HCT116 (cell line): ENCODE results near the gene MFGE8. TPM values are rescaled to one million over a fixed set of nuclear protein-coding genes. Genes with fewer than 3 reads are reported as not detected.

Experiments used
- ATAC-seq: fragments of 200-7000 bp; cut with Tn5 transposase; 2 replicates; pipeline ENCODE4 v1.9.1; 2020; ENCODE audit warnings: mild to moderate bottlenecking, moderate library complexity
- BruUV-seq: library from RNA; stranded (reverse); fragments of 400-500 nt; replicated peaks from 2 replicates; lab custom pipeline; 2021; lab: Mats Ljungman, UMichigan
- CTCF ChIA-PET: fragments of 300-600 bp; sonication (Branson Sonifier 250); formaldehyde crosslinking; loops from one replicate; lab custom pipeline; 2021; ENCODE audit warnings: antibody characterized with exemption; lab: Charles Lee
- POLR2A ChIA-PET: fragments of 300-600, 350-600 bp; sonication (Branson Sonifier 250); formaldehyde crosslinking; loops from one replicate; lab custom pipeline; 2021; ENCODE audit warnings: antibody characterized with exemption; lab: Charles Lee
- RAD21 ChIA-PET, 2 experiments: fragments of 300-600 bp; sonication (Branson Sonifier 250); formaldehyde crosslinking; loops; one replicate each; lab custom pipeline; 2023; ENCODE audit warnings: low total read pairs in 2 of 2; ENCODE audit not compliant: uncharacterized antibody in 2 of 2, unreplicated experiment in 2 of 2, low non-redundant PET in 1 of 2; lab: Charles Lee
- DNase-seq: peaks from one replicate; pipeline ENCODE4 v3.0.0-alpha.2; 2010; ENCODE audit warnings: low read depth, low spot score
- H2AFZ ChIP-seq: fragments of 200-600 bp; shearing (Covaris generic), sonication (generic); 2 replicates; pipeline ENCODE4 v1.6.1; 2017; ENCODE audit warnings: low read depth, mixed run types, mixed read lengths, antibody characterized with exemption, low read length; ENCODE audit not compliant: poor library complexity, severe bottlenecking
- H3K27ac ChIP-seq: 2 replicates; pipeline ENCODE4 v1.5.1; 2012; ENCODE audit warnings: low read depth, low read length
- H3K27me3 ChIP-seq: fragments of 200-600 bp; sonication (generic); 2 replicates; pipeline ENCODE4 v1.6.1; 2016; ENCODE audit warnings: mixed run types, low read length, mixed read lengths; ENCODE audit not compliant: insufficient read depth
- H3K36me3 ChIP-seq, 2 experiments: fragments of 200-500 bp in 1 of 2; fragments of 200-600 bp in 1 of 2; sonication (Bioruptor generic) in 1 of 2; sonication (generic) in 1 of 2; 2 replicates each; pipeline versions ENCODE4 v1.5.1 to v1.6.1; 2014 to 2016; ENCODE audit warnings: low read length in 2 of 2, inconsistent platforms in 1 of 2, mixed read lengths in 1 of 2, mixed run types in 1 of 2; ENCODE audit not compliant: insufficient read depth in 2 of 2, control insufficient read depth in 1 of 2
- H3K4me1 ChIP-seq, 2 experiments: fragments of 200-600 bp in 1 of 2; sonication (generic) in 1 of 2; 2 replicates each; pipeline versions ENCODE4 v1.5.1 to v1.6.1; 2012 to 2017; ENCODE audit warnings: low read length in 2 of 2, inconsistent platforms in 1 of 2, mild to moderate bottlenecking in 1 of 2, mixed read lengths in 1 of 2, mixed run types in 1 of 2, moderate library complexity in 1 of 2; ENCODE audit not compliant: insufficient read depth in 2 of 2, control insufficient read depth in 1 of 2
- H3K4me2 ChIP-seq: fragments of 200-600 bp; sonication (generic); 2 replicates; pipeline ENCODE4 v1.6.1; 2017; ENCODE audit warnings: mixed run types, low read length, mixed read lengths
- H3K4me3 ChIP-seq, 2 experiments: fragments of 200-600 bp in 1 of 2; sonication (generic) in 1 of 2; replicated peaks in 1 of 2; 2 replicates each; pipeline ENCODE4 v1.5.1; 2011 to 2016; ENCODE audit warnings: low read length in 2 of 2, control low read depth in 1 of 2, low read depth in 1 of 2, mild to moderate bottlenecking in 1 of 2, mixed read lengths in 1 of 2, mixed run types in 1 of 2
- H3K79me2 ChIP-seq: fragments of 200-600 bp; sonication (generic); 2 replicates; pipeline ENCODE4 v1.6.1; 2017; ENCODE audit warnings: mild to moderate bottlenecking, mixed run types, low read length, moderate library complexity, mixed read lengths; ENCODE audit not compliant: insufficient read depth
- H3K9ac ChIP-seq: fragments of 200-600 bp; sonication (generic); 2 replicates; pipeline ENCODE4 v1.6.1; 2016; ENCODE audit warnings: low read length, mixed read lengths
- H3K9me2 ChIP-seq: fragments of 200-600 bp; sonication (generic), shearing (Covaris generic); 2 replicates; pipeline ENCODE4 v1.6.1; 2017; ENCODE audit warnings: mixed run types, mild to moderate bottlenecking, moderate library complexity; ENCODE audit not compliant: insufficient read depth
- H3K9me3 ChIP-seq, 2 experiments: fragments of 200-500 bp in 1 of 2; fragments of 200-600 bp in 1 of 2; sonication (Bioruptor generic) in 1 of 2; sonication (generic) in 1 of 2; 2 replicates each; pipeline ENCODE4 v1.6.1; 2014 to 2017; ENCODE audit warnings: low read length in 2 of 2, mixed read lengths in 2 of 2, inconsistent platforms in 1 of 2, low read depth in 1 of 2, mild to moderate bottlenecking in 1 of 2, mixed run types in 1 of 2, moderate library complexity in 1 of 2; ENCODE audit not compliant: control insufficient read depth in 1 of 2, insufficient read depth in 1 of 2
- H4K20me1 ChIP-seq: fragments of 200-600 bp; sonication (generic), shearing (Covaris generic); 2 replicates; pipeline ENCODE4 v1.6.1; 2017; ENCODE audit warnings: mixed run types, mild to moderate bottlenecking, moderate library complexity; ENCODE audit not compliant: insufficient read depth
- CTCF ChIP-seq, 3 experiments: fragments of 200-600 bp in 1 of 3; sonication (generic) in 1 of 3; IDR thresholded peaks in 2 of 3; conservative IDR thresholded peaks in 1 of 3; 2 replicates each; pipeline ENCODE4 v1.5.1; 2012 to 2017; ENCODE audit warnings: low read depth in 2 of 3, low read length in 2 of 3, antibody characterized with exemption in 1 of 3, borderline replicate concordance in 1 of 3, control low read depth in 1 of 3, mild to moderate bottlenecking in 1 of 3, mixed read lengths in 1 of 3, mixed run types in 1 of 3, moderate library complexity in 1 of 3; ENCODE audit not compliant: insufficient read depth in 1 of 3
- EGR1 ChIP-seq: IDR thresholded peaks from 2 replicates; pipeline ENCODE4 v1.6.1; 2012; ENCODE audit warnings: low read depth
- ELF1 ChIP-seq: IDR thresholded peaks from 2 replicates; pipeline ENCODE4 v1.6.1; 2012; ENCODE audit warnings: low read depth, borderline replicate concordance
- JUND ChIP-seq: IDR thresholded peaks from 2 replicates; pipeline ENCODE4 v1.6.1; 2012
- RAD21 ChIP-seq: IDR thresholded peaks from 2 replicates; pipeline ENCODE4 v1.6.1; 2012; ENCODE audit warnings: low read depth, mild to moderate bottlenecking
- REST ChIP-seq: IDR thresholded peaks from 2 replicates; pipeline ENCODE4 v1.6.1; 2012; ENCODE audit warnings: low read depth
- SIN3A ChIP-seq: IDR thresholded peaks from 2 replicates; pipeline ENCODE4 v1.6.1; 2012; ENCODE audit warnings: low read depth
- SP1 ChIP-seq: IDR thresholded peaks from 2 replicates; pipeline ENCODE4 v1.6.1; 2012; ENCODE audit warnings: low read depth
- SRF ChIP-seq: IDR thresholded peaks from 2 replicates; pipeline ENCODE4 v1.6.1; 2012; ENCODE audit warnings: low read depth
- YY1 ChIP-seq: IDR thresholded peaks from 2 replicates; pipeline ENCODE4 v1.6.1; 2011; ENCODE audit warnings: low read length, low read depth, moderate library complexity, mild to moderate bottlenecking; ENCODE audit not compliant: insufficient replicate concordance; ENCODE audit errors: extremely low read depth
- ZBTB33 ChIP-seq: IDR thresholded peaks from 2 replicates; pipeline ENCODE4 v1.6.1; 2011; ENCODE audit warnings: mild to moderate bottlenecking, low read length, moderate library complexity; ENCODE audit not compliant: insufficient replicate concordance; ENCODE audit errors: extremely low read depth
- intact Hi-C: fragments of 100-400 bp; cut with micrococcal nuclease; formaldehyde crosslinking; loops from 2 replicates; pipeline ENCODE4 v1.10.0; 2022
- total RNA-seq: library from RNA; stranded (reverse); gene quantifications from one replicate; pipeline ENCODE4 v1.2.1, GENCODE V29; 2021; ENCODE audit not compliant: unreplicated experiment
- TF ChIP-seq, protein P1 (sequence below): IDR thresholded peaks from 2 replicates; pipeline ENCODE4 v1.6.1; 2012
- TF ChIP-seq, protein P2 (sequence below): IDR thresholded peaks from 2 replicates; pipeline ENCODE4 v1.6.1; 2012

The MFGE8 gene
- total RNA-seq, 1 experiment from 2014 or later, result 70.7 TPM

- DNase-seq, result no peak
- TF ChIP-seq REST (no peak), ELF1 (no peak), SIN3A (no peak), EGR1 (no peak), RAD21 (no peak), SRF (no peak), JUND (no peak), SP1 (no peak), YY1 (no peak), ZBTB33 (no peak), CTCF (IDR thresholded peaks at IDR 0.05 in 2 of 3, conservative IDR thresholded peaks at IDR 0.05 in 1 of 3; ENCODE audit: borderline replicate concordance in 1 of 3, insufficient read depth in 1 of 3, low read depth in 2 of 3, low read length in 2 of 3) (no peak)
- TF ChIP-seq, protein P1, sequence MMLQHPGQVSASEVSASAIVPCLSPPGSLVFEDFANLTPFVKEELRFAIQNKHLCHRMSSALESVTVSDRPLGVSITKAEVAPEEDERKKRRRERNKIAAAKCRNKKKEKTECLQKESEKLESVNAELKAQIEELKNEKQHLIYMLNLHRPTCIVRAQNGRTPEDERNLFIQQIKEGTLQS, result no peak
- TF ChIP-seq, protein P2, sequence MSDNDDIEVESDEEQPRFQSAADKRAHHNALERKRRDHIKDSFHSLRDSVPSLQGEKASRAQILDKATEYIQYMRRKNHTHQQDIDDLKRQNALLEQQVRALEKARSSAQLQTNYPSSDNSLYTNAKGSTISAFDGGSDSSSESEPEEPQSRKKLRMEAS, result no peak
- Histone ChIP-seq H2AFZ (no peak overlapping the region), H4K20me1 (no peaks in the 10 kb centered on the region), H3K4me3 (no peak overlapping the region), H3K36me3 (no peaks in the 10 kb centered on the region), H3K9me3 (no peaks in the 10 kb centered on the region), H3K27ac (no peak overlapping the region), H3K27me3 (no peaks in the 10 kb centered on the region), H3K4me1 (no peaks in the 10 kb centered on the region), H3K79me2 (no peaks in the 10 kb centered on the region), H3K4me2 (no peak overlapping the region), H3K9ac (no peak overlapping the region), H3K9me2 (no peaks in the 10 kb centered on the region)
- ChIA-PET POLR2A (no interaction called here), RAD21 (no interaction called here), CTCF (interaction anchor here (1.3 kb wide), 1 partner anchor 10 kb away, joined by 3 read pairs; no protein-coding TSS in a partner anchor)
- no TSS peak for BruUV-seq
- ATAC-seq, result no peak
- intact Hi-C loops, result no loop called here
Observed at GRCh38 chr15:88888719-88889118, 24.5 kb downstream of the MFGE8 start.
